HL-60 (cell line): ENCODE data around the gene PSMB7.

Experiments used
- CTCF ChIP-seq: IDR thresholded peaks from one replicate; pipeline ENCODE4 v1.5.1; 2011; ENCODE audit warnings: low read length, control low read depth, inconsistent platforms; ENCODE audit not compliant: insufficient read depth
- GABPA ChIP-seq: IDR thresholded peaks from 2 replicates; pipeline ENCODE4 v1.6.1; 2012; ENCODE audit warnings: low read depth
- POLR2AphosphoS5 ChIP-seq: IDR thresholded peaks from 2 replicates; pipeline ENCODE4 v1.6.1; 2012; ENCODE audit warnings: low read depth
- REST ChIP-seq: IDR thresholded peaks from 2 replicates; pipeline ENCODE4 v1.6.1; 2012; ENCODE audit warnings: low read depth; ENCODE audit not compliant: insufficient replicate concordance

- TF ChIP-seq CTCF (no peak), GABPA (no peak), REST (no peak), POLR2AphosphoS5 (no peak)
Observed at GRCh38 chr9:124441291-124441690, 26.0 kb upstream of the PSMB7 start.
